Placental epithelial cell (primary cell): ENCODE measurements around the gene AMIGO1. TPM values are rescaled to one million over a fixed set of nuclear protein-coding genes. Genes with fewer than 3 reads are reported as not detected.

Source experiments
- total RNA-seq: library from RNA; depleted of rRNA; stranded (reverse); fragments of >200 nt; gene quantifications from 2 replicates; pipeline ENCODE4 v1.2.3, GENCODE V29; 2012

The AMIGO1 gene
- total RNA-seq = 0.65 and 0.79 TPM in 2 replicates

GRCh38 chr1:109509176-109510134 is at the start of gene AMIGO1:
AMIGO1 (minus strand) TSS chr1:109509727; CDS start chr1:109508912, 815 bp downstream.

GRCh38 chr1:109548321-109549267 is 39.1 kb upstream of the AMIGO1 start, which contains the start of gene GNAI3:
GNAI3 (plus strand) TSS chr1:109548615; CDS start chr1:109548721, 106 bp downstream.

GRCh38 chr1:109539676-109540075 is 30.1 kb upstream of the AMIGO1 start, which contains the start of gene GPR61:
GPR61 (plus strand) TSS chr1:109539872; CDS start chr1:109543023, 3,151 bp downstream.

GRCh38 chr1:109493805-109494539 is 15.6 kb downstream of the AMIGO1 start, which contains the start of gene CYB561D1:
CYB561D1 (plus strand) TSS chr1:109494094; CDS start chr1:109494140, 46 bp downstream.

GRCh38 chr1:109483672-109484518 is 25.6 kb downstream of the AMIGO1 start, which contains the start of gene ATXN7L2:
ATXN7L2 (plus strand) TSS chr1:109483905; CDS start chr1:109483954, 49 bp downstream.

GRCh38 chr1:109466452-109467300 is 42.9 kb downstream of the AMIGO1 start, which contains the start of gene SYPL2:
SYPL2 (plus strand) TSS chr1:109466546; CDS start chr1:109466844, 298 bp downstream.

Other genes with a start within 250 kb of the AMIGO1 start
- gene PSRC1, start 226.6 kb downstream of the AMIGO1 start, total RNA-seq = 5.0 and 10.2 TPM in 2 replicates
- 0.54 TPM in 1 of 2 replicates, not detected in the other for gene MYBPHL, start 202.7 kb downstream of the AMIGO1 start, total RNA-seq
- gene SORT1, start 111.8 kb downstream of the AMIGO1 start, total RNA-seq = 37.7 and 96.7 TPM in 2 replicates
- gene PSMA5, start 83.3 kb downstream of the AMIGO1 start, total RNA-seq = 24.3 and 39.0 TPM in 2 replicates
- 0.11 and 0.39 TPM in 2 replicates for gene SYPL2, start 43.2 kb downstream of the AMIGO1 start, total RNA-seq
- 2.8 and 5.5 TPM in 2 replicates for gene ATXN7L2, start 25.8 kb downstream of the AMIGO1 start, total RNA-seq
- gene CYB561D1, start 15.6 kb downstream of the AMIGO1 start, total RNA-seq = 8.6 and 12.6 TPM in 2 replicates
- gene GPR61, start 30.1 kb upstream of the AMIGO1 start, total RNA-seq = 0.43 TPM in 1 of 2 replicates, not detected in the other
- gene GNAI3, start 38.9 kb upstream of the AMIGO1 start, total RNA-seq = 11.8 and 14.5 TPM in 2 replicates
- 0.11 and 0.39 TPM in 2 replicates for gene GNAT2, start 109.9 kb upstream of the AMIGO1 start, total RNA-seq
- 75.0 and 87.1 TPM in 2 replicates for gene AMPD2, start 110.1 kb upstream of the AMIGO1 start, total RNA-seq
- 4.0 and 5.5 TPM in 2 replicates for gene GSTM4, start 146.4 kb upstream of the AMIGO1 start, total RNA-seq
- gene GSTM2, start 158.3 kb upstream of the AMIGO1 start, total RNA-seq = 9.9 and 29.8 TPM in 2 replicates
- gene GSTM1, start 178.1 kb upstream of the AMIGO1 start, total RNA-seq = not detected in 2 replicates
- gene GSTM5, start 202.5 kb upstream of the AMIGO1 start, total RNA-seq = under 0.01 TPM in 1 of 2 replicates, not detected in the other
- gene GSTM3, start 231.3 kb upstream of the AMIGO1 start, total RNA-seq = 17.9 and 37.3 TPM in 2 replicates